Measurements from ENCODE around the gene KAZN. TPM values are rescaled to one million over a fixed set of nuclear protein-coding genes. Genes with fewer than 3 reads are reported as not detected.
"Not testable (repeated sequence)": the region's sequence is repeated elsewhere in the genome, so short reads cannot be mapped to it uniquely, and the experiment has no call there.

Gene KAZN
- total RNA-seq, 3 donors from 2014 or later = 12.2 to 16.4 (median 16.2) TPM

DNA sequence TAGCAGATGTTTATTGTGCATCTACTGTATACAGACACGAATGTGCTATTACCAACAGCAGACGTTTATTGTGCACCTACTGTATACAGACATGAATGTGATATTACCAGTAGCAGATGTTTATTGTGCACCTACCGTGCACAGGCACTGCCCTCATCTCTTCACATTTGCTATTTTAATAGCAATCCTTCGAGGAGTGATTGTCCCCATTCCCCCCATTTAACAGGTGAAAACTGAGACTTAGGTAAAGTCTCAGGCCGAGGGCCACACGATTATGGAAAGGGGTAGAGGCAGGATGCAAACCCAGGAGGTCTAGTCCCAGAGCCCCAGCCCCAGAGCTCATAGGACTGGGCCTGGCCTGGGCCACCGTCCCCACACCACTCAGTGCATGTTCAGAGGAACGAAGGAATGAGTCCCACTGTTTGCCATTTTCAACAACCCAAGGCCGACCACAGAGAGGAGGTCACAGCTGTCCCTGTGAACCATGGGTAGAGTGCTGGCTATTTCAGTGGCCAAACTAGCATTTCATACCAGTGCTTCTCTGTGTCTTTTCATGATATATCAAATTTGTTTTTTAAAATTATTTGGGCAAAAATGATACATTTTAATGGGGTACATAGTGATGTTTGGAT, 440.6 kb downstream of the KAZN start:
- Histone ChIP-seq H3K27ac (no peak overlapping the region), H3K27me3 (no peaks in the 10 kb centered on the region), H3K36me3 (no peaks in the 10 kb centered on the region), H3K9me3 (no peaks in the 10 kb centered on the region), H3K4me1 (no peaks in the 10 kb centered on the region), H3K4me3 (no peak overlapping the region)
- intact Hi-C loops (cut with DNase I; ENCODE audit: low total_unique reads) = no loop called here
- no peak for DNase-seq (ENCODE audit: low spot score in 2 of 2)
- no peak for TF ChIP-seq POLR2A (IDR thresholded peaks at IDR 0.05)
- no peak for TF ChIP-seq POLR2AphosphoS5 (IDR thresholded peaks at IDR 0.05)

DNA sequence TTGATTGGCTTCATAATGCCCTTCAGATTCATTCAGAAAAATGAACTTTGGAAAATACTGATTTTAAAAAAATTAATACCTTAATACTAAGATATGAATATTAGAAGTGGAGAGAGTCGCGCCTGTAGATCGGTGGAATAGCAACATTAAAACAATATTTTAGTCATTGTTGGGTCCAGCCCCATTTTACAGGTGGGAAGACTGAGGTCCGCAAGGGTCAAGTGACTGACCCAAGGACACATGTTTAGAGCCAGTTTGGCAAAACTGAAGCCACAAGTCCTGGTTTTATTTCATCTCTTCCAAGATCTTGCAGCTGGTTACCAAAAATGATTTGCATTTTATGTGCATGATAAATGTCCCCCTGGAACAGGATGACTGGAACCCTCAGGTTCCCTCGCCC, 441.4 kb downstream of the KAZN start:
- Histone ChIP-seq H3K27ac (no peak overlapping the region), H3K36me3 (no peaks in the 10 kb centered on the region), H3K9me3 (no peaks in the 10 kb centered on the region), H3K4me1 (no peaks in the 10 kb centered on the region), H3K27me3 (no peaks in the 10 kb centered on the region), H3K4me3 (no peak overlapping the region)
- no peak for DNase-seq (ENCODE audit: low spot score in 2 of 2)
- intact Hi-C loops (cut with DNase I; ENCODE audit: low total_unique reads) = no loop called here
- no peak for TF ChIP-seq POLR2A (IDR thresholded peaks at IDR 0.05)
- TF ChIP-seq POLR2AphosphoS5 (IDR thresholded peaks at IDR 0.05) = no peak

DNA sequence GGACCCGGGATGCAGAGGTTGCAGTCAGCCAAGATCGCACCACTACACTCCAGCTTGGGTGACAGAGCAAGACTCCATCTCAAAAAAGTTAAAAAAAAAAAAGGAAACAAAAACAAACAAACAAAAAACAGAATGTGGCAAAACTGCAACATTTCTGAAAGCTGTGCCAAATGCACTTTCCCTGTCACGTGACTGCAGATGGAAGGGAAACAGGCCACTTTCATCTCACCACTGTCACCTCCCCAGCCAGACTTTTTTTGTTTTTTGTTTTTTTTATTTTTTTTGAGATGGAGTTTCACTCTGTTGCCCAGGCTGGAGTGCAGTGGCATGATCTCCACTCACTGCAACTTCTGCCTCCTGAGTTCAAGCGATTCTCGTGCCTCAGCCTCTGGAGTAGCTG, 442.2 kb downstream of the KAZN start:
- H3K27me3 ChIP-seq; H3K4me3 ChIP-seq; H3K9me3 ChIP-seq; DNase-seq (ENCODE audit: low spot score in 2 of 2); H3K4me1 ChIP-seq; H3K27ac ChIP-seq; H3K36me3 ChIP-seq; intact Hi-C loops (cut with DNase I; ENCODE audit: low total_unique reads): not testable (repeated sequence)

DNA sequence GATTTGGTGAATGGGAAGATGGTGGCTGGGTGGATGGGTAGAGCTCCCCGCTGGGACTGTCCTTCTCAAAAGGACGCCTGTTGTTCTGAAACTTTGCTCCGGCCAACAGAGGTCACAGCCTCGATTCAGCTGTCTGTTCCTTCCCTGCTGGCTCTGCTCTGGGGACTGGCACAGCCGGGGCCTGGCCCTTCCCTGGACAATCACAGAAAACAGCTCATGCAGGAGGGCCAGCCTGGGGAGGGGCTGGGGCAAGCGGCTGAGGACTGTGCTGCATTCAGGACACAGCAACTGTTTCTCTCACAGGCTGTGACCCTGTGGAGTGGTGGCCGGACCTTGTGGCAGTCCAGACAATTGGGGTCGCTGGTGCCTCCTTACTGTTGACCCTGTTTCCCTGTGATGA, 444.4 kb downstream of the KAZN start:
- H3K27ac ChIP-seq = no peak overlapping the region
- H3K4me1 ChIP-seq = no peaks in the 10 kb centered on the region
- no peaks in the 10 kb centered on the region for H3K27me3 ChIP-seq
- H3K4me3 ChIP-seq = no peak overlapping the region
- no peaks in the 10 kb centered on the region for H3K36me3 ChIP-seq
- intact Hi-C loops (cut with DNase I; ENCODE audit: low total_unique reads) = no loop called here
- no peak for TF ChIP-seq POLR2AphosphoS5 (IDR thresholded peaks at IDR 0.05)
- no peak for TF ChIP-seq POLR2A (IDR thresholded peaks at IDR 0.05)
- TF ChIP-seq, protein P1, sequence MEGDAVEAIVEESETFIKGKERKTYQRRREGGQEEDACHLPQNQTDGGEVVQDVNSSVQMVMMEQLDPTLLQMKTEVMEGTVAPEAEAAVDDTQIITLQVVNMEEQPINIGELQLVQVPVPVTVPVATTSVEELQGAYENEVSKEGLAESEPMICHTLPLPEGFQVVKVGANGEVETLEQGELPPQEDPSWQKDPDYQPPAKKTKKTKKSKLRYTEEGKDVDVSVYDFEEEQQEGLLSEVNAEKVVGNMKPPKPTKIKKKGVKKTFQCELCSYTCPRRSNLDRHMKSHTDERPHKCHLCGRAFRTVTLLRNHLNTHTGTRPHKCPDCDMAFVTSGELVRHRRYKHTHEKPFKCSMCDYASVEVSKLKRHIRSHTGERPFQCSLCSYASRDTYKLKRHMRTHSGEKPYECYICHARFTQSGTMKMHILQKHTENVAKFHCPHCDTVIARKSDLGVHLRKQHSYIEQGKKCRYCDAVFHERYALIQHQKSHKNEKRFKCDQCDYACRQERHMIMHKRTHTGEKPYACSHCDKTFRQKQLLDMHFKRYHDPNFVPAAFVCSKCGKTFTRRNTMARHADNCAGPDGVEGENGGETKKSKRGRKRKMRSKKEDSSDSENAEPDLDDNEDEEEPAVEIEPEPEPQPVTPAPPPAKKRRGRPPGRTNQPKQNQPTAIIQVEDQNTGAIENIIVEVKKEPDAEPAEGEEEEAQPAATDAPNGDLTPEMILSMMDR (IDR thresholded peaks at IDR 0.05) = no peak
- no peak for DNase-seq (ENCODE audit: low spot score in 2 of 2)
- H3K9me3 ChIP-seq = no peaks in the 10 kb centered on the region

DNA sequence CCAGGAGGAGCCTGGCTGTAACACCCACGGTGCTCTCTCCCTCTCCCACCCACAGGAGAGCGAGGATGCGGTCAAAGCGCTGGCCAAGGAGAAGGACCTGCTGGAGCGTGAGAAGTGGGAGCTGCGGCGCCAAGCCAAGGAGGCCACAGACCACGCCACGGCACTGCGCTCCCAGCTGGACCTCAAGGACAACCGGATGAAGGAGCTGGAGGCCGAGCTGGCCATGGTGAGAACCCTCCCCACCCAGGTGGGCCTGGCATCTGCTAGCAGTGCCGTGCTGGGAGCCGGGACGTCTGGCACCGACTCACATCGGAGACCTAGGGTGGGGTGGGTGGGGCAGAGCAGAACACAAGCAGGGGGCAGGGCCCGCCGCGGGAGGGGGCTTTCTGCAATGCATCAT, 445.4 kb downstream of the KAZN start:
- intact Hi-C loops (cut with DNase I; ENCODE audit: low total_unique reads) = no loop called here
- Histone ChIP-seq H3K9me3 (no peaks in the 10 kb centered on the region), H3K36me3 (no peaks in the 10 kb centered on the region), H3K27me3 (no peaks in the 10 kb centered on the region), H3K4me1 (no peaks in the 10 kb centered on the region), H3K27ac (no peak overlapping the region), H3K4me3 (no peak overlapping the region)
- no peak for DNase-seq (ENCODE audit: low spot score in 2 of 2)
- TF ChIP-seq POLR2A (IDR thresholded peaks at IDR 0.05) = no peak
- TF ChIP-seq POLR2AphosphoS5 (IDR thresholded peaks at IDR 0.05) = no peak
- TF ChIP-seq, protein P1 (IDR thresholded peaks at IDR 0.05) = no peak

DNA sequence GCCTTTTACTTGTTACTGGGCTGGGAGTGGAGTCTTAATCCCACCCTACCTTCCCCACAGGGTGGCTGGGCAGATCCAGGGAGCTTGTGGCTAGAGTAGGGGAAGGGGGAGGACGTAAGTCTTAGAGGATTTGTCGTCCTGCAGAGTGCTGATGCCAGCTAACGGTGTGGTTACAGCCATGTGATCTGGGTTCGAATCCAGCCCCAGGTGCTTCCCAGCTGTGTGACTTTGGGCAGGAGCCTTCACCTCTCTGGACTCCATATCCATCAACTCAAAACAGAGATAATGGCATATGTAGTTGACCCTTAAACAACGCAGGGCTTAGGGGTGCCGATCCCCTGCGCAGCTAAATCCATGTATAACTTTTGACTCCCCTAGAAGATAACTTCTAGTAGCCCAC, 446.6 kb downstream of the KAZN start:
- intact Hi-C loops (cut with DNase I; ENCODE audit: low total_unique reads) = no loop called here

More for the DNA sequence above, 446.6 kb downstream of the KAZN start:
- TF ChIP-seq POLR2AphosphoS5 (IDR thresholded peaks at IDR 0.05) = no peak
- no peak for TF ChIP-seq POLR2A (IDR thresholded peaks at IDR 0.05)
- TF ChIP-seq, protein P1 (IDR thresholded peaks at IDR 0.05) = no peak
- H3K4me1 ChIP-seq = no peaks in the 10 kb centered on the region
- no peak for DNase-seq (ENCODE audit: low spot score in 2 of 2)
- no peaks in the 10 kb centered on the region for H3K27me3 ChIP-seq
- no peaks in the 10 kb centered on the region for H3K9me3 ChIP-seq
- H3K27ac ChIP-seq = no peak overlapping the region
- no peak overlapping the region for H3K4me3 ChIP-seq
- no peaks in the 10 kb centered on the region for H3K36me3 ChIP-seq
